Activated B cell treated with CpG ODN at 0.5 μM for 24 hours (primary cell): ENCODE measurements around the gene INPP5E. TPM values are rescaled to one million over a fixed set of nuclear protein-coding genes. Genes with fewer than 3 reads are reported as not detected.

Experiments used
- ATAC-seq: fragments of 200-7000 bp; cut with Tn5 transposase; one replicate; pipeline ENCODE4 v1.10.0; 2021; ENCODE audit warnings: low read depth, mild to moderate bottlenecking, moderate library complexity
- CTCF ChIA-PET: fragments of 350-600 bp; sonication (Branson Sonifier 250); formaldehyde crosslinking; loops from one replicate; lab custom pipeline; 2021; ENCODE audit warnings: antibody characterized with exemption; lab: Charles Lee
- POLR2A ChIA-PET: fragments of 350-600 bp; sonication (Branson Sonifier 250); formaldehyde crosslinking; loops from one replicate; lab custom pipeline; 2021; ENCODE audit warnings: antibody characterized with exemption; lab: Charles Lee
- DNase-seq: peaks from one replicate; pipeline ENCODE4 v3.0.0; 2022
- H3K27ac Mint-ChIP-seq: one replicate; pipeline ENCODE4 v1.8.0; 2020; ENCODE audit warnings: mixed read lengths
- H3K27me3 Mint-ChIP-seq: one replicate; pipeline ENCODE4 v1.8.0; 2021; ENCODE audit warnings: mixed read lengths
- H3K36me3 Mint-ChIP-seq: one replicate; pipeline ENCODE4 v1.8.0; 2021; ENCODE audit warnings: low read depth, mixed read lengths
- H3K4me1 Mint-ChIP-seq: one replicate; pipeline ENCODE4 v1.8.0; 2021; ENCODE audit warnings: mixed read lengths
- H3K4me3 Mint-ChIP-seq: one replicate; pipeline ENCODE4 v1.8.0; 2020; ENCODE audit warnings: mild to moderate bottlenecking, mixed read lengths
- H3K9me3 Mint-ChIP-seq: one replicate; pipeline ENCODE4 v1.8.0; 2020; ENCODE audit warnings: mixed read lengths
- intact Hi-C: fragments of 100-400 bp; cut with micrococcal nuclease; formaldehyde crosslinking; loops from one replicate; pipeline ENCODE4 v1.15.1; 2024
- total RNA-seq: library from RNA; stranded (reverse); gene quantifications from 2 replicates; pipeline ENCODE4 v1.2.3, GENCODE V29; 2022
- TF ChIP-seq, protein P1 (sequence below): fragments of 200-600 bp; IDR thresholded peaks from one replicate; pipeline ENCODE4 v1.8.0; 2022; ENCODE audit warnings: antibody characterized with exemption, mild to moderate bottlenecking

INPP5E gene
- total RNA-seq, 1 donor from 2014 or later = 26.6 TPM

DNA sequence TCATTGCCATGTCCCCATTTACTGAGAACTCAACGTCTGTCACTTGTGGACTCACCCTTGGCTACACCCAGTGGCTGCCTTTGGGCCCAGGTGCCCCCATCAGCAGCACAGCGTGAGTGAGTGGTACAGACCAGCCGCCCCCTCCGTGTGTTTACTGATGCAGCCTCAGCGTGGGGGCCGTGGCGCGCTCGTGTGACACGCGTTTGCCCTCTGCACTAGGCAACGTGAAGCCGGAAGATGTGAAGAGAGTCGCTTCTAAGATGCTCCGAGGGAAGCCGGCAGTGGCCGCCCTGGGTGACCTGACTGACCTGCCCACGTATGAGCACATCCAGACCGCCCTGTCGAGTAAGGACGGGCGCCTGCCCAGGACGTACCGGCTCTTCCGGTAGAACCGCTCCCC, 16.8 kb downstream of the INPP5E start:
- ATAC-seq (no peak), DNase-seq (no peak)
- POLR2A ChIA-PET = no interaction called here

DNA sequence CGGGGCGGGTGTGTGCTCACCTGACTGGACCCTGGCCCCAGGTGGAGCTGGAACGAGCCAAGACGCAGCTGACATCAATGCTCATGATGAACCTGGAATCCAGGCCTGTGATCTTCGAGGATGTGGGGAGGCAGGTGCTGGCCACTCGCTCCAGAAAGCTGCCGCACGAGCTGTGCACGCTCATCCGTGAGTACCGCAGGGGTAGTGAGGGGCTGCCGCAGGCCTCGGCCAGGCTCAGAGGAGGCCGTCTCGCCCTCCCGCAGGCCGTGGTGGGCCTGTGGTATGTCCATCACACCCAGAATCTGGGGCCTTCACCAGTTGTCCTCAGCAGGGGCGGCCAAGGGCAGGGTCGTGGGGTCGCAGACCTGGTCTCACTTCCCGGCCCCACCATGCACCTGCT, 17.9 kb downstream of the INPP5E start:
- no peak for DNase-seq
- Mint-ChIP-seq H3K4me3 (no peak overlapping the region), H3K4me1 (no peaks in the 10 kb centered on the region), H3K9me3 (no peaks in the 10 kb centered on the region), H3K36me3 (peaks cover 74% of the 10 kb centered on the region), H3K27me3 (no peaks in the 10 kb centered on the region), H3K27ac (no peak overlapping the region)
- ChIA-PET POLR2A (no interaction called here), CTCF (no interaction called here)
- TF ChIP-seq, protein P1, sequence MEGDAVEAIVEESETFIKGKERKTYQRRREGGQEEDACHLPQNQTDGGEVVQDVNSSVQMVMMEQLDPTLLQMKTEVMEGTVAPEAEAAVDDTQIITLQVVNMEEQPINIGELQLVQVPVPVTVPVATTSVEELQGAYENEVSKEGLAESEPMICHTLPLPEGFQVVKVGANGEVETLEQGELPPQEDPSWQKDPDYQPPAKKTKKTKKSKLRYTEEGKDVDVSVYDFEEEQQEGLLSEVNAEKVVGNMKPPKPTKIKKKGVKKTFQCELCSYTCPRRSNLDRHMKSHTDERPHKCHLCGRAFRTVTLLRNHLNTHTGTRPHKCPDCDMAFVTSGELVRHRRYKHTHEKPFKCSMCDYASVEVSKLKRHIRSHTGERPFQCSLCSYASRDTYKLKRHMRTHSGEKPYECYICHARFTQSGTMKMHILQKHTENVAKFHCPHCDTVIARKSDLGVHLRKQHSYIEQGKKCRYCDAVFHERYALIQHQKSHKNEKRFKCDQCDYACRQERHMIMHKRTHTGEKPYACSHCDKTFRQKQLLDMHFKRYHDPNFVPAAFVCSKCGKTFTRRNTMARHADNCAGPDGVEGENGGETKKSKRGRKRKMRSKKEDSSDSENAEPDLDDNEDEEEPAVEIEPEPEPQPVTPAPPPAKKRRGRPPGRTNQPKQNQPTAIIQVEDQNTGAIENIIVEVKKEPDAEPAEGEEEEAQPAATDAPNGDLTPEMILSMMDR = no peak
- ATAC-seq = no peak
- intact Hi-C loops = no loop called here

More for the DNA sequence above, 16.8 kb downstream of the INPP5E start:
- Mint-ChIP-seq H3K36me3 (peaks cover 71% of the 10 kb centered on the region), H3K27ac (no peak overlapping the region), H3K4me3 (no peak overlapping the region), H3K27me3 (no peaks in the 10 kb centered on the region), H3K4me1 (no peaks in the 10 kb centered on the region), H3K9me3 (no peaks in the 10 kb centered on the region)
- CTCF ChIA-PET = no interaction called here
- intact Hi-C loops = no loop called here
- TF ChIP-seq, protein P1 = no peak

DNA sequence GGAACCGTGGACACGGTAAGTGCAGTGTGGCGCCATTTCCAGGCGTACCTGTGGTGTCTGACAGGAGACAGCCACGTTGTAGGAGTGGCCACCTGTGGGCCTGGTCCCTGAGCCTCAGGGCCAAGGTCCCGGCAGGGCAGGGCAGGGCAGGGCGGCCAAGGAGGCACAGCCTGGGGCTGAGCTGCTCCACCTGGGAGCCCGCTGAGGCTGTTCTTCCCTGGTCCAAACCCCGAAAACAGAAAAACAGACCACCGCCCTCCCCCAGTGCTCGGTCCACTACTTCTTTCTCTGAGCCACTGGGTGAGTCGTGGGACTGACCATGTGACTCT, 20.6 kb downstream of the INPP5E start:
- Mint-ChIP-seq H3K27ac (no peak overlapping the region), H3K4me3 (no peak overlapping the region), H3K9me3 (no peaks in the 10 kb centered on the region), H3K36me3 (peaks cover 80% of the 10 kb centered on the region), H3K27me3 (no peaks in the 10 kb centered on the region), H3K4me1 (no peaks in the 10 kb centered on the region)
- CTCF ChIA-PET = no interaction called here
- POLR2A ChIA-PET = no interaction called here
- TF ChIP-seq, protein P1 = no peak
- DNase-seq = no peak
- ATAC-seq = no peak
- intact Hi-C loops = no loop called here

DNA sequence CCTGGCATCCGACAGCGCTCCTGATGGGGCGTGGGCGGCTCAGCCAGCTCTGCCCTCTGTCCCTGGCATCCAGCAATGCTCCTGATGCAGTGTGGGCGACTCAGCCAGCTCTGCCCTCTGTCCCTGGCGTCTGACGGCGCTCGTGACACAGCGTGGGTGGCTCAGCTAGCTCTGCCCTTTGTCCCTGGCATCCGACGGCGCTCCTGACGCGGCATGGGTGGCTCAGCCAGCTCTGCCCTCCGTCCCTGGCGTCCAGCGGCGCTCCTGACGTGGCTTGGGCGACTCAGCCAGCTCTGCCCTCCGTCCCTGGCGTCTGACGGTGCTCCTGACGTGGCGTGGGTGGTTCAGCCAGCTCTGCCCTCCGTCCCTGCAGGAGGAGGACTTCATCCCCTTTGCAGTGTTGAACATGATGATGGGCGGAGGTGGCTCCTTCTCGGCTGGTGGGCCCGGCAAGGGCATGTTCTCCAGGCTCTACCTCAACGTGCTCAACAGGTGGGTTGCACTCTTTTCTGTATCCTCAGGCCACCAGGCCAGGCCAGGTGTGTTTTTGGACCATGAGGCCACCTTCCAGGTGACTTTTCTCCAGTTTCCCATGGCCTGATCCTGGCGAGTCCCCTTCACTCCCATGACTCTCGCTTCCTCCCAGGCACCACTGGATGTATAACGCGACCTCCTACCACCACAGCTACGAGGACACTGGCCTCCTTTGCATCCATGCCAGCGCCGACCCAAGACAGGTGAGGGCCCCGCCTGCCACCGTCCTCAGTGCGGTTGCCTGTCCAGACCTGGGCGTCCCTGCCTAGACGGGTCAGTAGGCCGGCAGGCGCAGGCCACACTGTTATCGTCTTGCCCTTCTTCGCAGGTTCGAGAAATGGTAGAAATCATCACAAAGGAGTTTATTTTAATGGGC, 21.2 kb downstream of the INPP5E start:
- H3K9me3 Mint-ChIP-seq = no peaks in the 10 kb centered on the region
- H3K27ac Mint-ChIP-seq = no peak overlapping the region
- H3K27me3 Mint-ChIP-seq = no peaks in the 10 kb centered on the region
- ATAC-seq (no peak), DNase-seq (no peak)
- POLR2A ChIA-PET = interaction anchor here (0.5 to 0.7 kb wide), 3 partner anchors 9 to 29 kb away, joined by 4 to 7 read pairs (median 4); no protein-coding TSS in a partner anchor
- H3K36me3 Mint-ChIP-seq = peaks cover 80% of the 10 kb centered on the region
- intact Hi-C loops = no loop called here
- H3K4me3 Mint-ChIP-seq = no peak overlapping the region
- CTCF ChIA-PET = no interaction called here
- TF ChIP-seq, protein P1 = no peak
- no peaks in the 10 kb centered on the region for H3K4me1 Mint-ChIP-seq

DNA sequence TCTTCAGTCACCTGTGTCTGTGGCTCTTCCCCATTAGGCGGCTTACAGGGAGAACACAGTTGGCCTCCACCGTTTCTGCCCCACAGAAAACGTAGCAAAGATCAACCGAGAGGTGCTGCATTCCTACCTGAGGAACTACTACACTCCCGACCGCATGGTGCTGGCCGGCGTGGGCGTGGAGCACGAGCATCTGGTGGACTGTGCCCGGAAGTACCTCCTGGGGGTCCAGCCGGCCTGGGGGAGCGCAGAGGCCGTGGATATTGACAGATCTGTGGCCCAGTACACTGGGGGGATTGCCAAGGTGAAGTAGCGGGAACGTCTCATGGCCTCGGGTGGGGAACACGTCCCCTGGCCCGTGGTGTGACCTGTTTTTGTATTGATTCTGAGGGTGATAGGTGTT, 22.7 kb downstream of the INPP5E start:
- no peak for DNase-seq
- TF ChIP-seq, protein P1 = no peak
- intact Hi-C loops = no loop called here
- POLR2A ChIA-PET = interaction anchor here (0.6 kb wide), 1 partner anchor 1132 kb away, joined by 3 read pairs; no protein-coding TSS in a partner anchor
- Mint-ChIP-seq H3K9me3 (no peaks in the 10 kb centered on the region), H3K27me3 (no peaks in the 10 kb centered on the region), H3K36me3 (peaks cover 79% of the 10 kb centered on the region), H3K4me1 (peaks cover 4% of the 10 kb centered on the region), H3K27ac (no peak overlapping the region), H3K4me3 (no peak overlapping the region)
- ATAC-seq = no peak
- CTCF ChIA-PET = no interaction called here
